ENCODE data around the gene GRID2. TPM values are rescaled to one million over a fixed set of nuclear protein-coding genes. Genes with fewer than 3 reads are reported as not detected.
"Not testable (repeated sequence)": the region's sequence is repeated elsewhere in the genome, so short reads cannot be mapped to it uniquely, and the experiment has no call there.

The GRID2 gene
- total RNA-seq, 1 donor from 2014 or later: not detected

DNA sequence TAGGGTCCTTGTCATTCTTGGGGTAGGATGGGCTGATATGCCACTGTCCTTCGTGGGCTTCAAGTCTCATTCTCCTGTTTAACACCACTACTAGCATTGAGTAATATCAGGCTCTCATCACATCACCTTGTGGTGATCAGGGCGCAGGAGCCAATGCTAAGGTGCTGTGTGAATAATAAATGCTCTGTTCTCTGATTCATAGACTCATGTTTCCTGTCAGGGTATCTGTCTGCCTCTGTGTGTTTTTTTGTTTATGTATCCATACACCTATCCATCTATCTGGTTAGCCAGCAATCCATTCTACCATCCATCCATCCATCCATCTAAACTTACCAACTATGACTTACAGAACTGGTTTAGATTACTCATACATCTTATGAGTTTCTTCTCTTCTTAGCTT lies 999.7 kb downstream of the GRID2 start:
- no peak for DNase-seq (ENCODE audit: low read depth in 2 of 2)

DNA sequence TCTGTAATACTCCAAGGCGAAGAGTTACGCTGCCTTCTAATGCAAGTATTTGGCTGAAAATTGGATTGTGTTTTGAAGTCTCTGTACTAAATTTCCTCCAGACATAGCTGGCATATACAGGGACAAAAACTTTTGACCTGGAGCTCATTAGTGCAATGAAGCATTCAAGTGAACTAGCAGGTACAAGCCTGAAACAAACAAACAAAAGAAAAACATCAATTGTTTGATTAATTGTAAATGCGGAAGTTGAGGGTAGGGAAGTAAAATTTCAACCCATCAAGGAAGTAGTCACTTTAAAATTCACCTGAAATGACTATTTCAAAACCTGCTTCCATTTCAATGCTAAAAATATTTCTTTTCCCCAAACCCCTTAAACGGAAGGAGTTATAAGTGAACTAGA lies 1008.5 kb downstream of the GRID2 start:
- DNase-seq (ENCODE audit: low read depth in 2 of 2): no peak

DNA sequence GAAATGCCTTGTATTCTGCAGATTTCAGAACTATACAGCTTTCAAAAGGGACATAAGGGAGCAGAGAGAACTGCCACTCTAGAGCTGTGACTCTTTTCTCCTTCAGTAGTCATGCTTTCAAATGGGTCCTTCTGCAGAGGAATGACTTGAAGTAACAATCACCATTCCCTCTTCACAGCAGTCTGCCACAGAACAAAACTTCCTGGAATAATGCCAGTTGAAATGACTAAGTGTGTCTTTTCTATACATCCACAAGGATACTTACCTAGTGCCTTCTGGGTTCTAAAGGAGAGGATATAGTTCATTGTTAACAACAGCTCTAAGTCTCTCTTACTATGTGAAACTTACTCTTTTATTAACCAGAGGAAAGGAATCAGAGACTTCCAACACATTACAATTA lies 1009.4 kb downstream of the GRID2 start:
- no peak for DNase-seq (ENCODE audit: low read depth in 2 of 2)

DNA sequence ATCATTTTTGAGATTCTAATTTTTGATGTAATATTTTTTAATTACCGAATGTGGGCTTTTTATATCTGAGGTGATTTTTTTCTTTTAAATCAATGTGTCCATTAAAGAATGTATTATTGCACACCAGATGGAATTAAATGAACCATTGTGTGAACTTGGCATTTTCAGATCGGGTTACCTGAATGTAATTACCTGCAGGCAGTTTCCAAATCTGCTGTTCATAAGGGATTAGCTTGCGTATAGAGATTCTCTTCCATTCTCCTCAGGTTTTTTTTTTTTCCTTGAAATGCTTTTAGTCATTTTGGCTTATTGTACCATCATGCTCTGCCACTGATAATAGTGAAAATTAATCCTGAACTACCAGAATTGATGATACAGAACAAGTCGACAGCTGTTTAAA lies 1013.3 kb downstream of the GRID2 start:
- DNase-seq (ENCODE audit: low read depth in 2 of 2): no peak

DNA sequence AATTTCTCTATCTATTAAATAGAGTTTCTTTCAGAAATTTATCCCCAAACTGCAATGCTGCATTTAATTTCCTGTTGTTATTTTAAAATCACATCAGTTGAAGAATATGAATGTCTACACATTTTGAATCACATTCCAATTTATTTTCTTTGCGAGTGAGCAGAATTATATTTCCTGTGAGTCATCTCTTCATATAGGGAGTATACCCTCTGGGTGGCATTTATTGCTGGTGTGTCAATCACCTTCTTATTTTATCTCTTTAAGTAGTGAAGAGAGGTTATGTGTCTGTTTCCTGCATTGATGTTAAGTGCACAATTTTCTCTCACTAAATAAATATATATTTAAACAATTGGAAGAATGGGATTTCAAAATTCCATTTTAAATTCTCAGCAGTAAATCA lies 1013.8 kb downstream of the GRID2 start:
- no peak for DNase-seq (ENCODE audit: low read depth in 2 of 2)

DNA sequence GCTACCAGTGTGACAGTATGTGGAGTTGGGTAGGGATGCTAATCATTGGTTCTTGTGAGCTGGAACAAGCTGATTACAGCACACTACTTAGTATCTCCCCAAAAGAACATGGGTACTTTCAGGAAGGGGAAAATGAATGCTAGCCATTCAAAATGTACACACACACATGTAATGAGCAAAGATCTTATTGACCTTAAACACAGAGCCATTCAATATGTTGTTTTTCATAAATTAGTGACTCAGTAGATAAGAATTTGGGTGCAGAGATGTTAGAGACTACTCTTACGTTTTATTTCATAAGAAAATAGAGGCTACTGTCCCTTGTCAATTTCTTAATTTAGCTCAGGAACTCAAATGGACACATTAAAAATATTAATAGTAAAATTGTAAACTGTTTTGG lies 1015.3 kb downstream of the GRID2 start:
- no peak for DNase-seq (ENCODE audit: low read depth in 2 of 2)

DNA sequence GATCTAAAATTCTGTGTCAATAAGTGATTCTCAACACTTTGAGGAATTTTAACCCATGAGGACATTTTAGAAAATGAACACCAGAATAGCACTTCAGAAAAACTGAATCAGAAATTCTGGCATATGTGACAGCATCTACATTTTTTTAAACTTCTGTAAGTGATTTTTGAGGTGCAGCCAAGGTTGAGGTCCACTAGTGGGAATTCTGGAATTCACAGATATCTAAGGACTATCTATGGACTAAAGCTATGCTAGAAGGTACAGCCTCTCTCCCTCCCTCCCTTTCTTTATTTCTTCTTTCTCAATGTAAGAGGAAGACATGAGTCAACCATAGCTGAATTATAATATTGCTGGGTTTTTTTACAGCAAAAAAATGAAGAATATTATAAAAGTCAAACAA lies 1016.6 kb downstream of the GRID2 start:
- DNase-seq (ENCODE audit: low read depth in 2 of 2): no peak

DNA sequence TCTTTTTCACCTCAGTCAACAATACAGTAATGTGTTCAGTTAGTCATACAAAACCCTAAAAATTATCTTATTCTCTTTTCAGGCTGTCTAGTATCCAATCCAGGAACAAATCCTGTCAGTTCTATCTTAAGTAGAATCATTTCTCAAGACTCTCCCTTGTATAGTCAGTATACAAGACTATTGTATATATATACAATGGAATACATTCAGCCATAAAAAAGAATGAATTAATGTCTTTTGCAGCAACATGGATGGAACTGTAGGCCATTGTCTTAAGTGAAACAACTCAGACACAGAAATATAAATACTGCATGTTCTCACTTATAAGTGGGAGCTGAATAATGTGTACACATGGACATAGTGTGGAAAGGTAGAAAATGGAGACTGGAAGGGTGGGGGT lies 1023.6 kb downstream of the GRID2 start:
- no peak for DNase-seq (ENCODE audit: low read depth in 2 of 2)

DNA sequence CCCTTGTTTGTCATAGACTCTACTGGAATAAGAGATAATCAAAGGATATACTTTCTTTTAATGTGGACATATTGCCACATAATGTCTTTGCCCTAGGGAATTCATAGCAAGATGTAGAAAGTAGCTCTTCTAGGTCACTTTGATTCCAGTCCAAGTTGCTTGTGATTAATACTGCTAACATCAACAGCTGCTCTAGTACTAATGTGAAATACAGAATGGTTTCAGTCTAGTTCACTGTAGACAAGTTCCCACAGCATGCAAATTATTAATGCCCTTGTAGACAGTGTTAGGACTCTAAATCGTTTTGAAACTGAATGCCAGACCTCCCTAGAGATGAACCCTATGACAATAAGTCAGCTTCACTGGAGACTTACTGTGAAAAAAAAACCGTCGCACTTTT lies 1030.2 kb downstream of the GRID2 start:
- DNase-seq (ENCODE audit: low read depth in 2 of 2): no peak

DNA sequence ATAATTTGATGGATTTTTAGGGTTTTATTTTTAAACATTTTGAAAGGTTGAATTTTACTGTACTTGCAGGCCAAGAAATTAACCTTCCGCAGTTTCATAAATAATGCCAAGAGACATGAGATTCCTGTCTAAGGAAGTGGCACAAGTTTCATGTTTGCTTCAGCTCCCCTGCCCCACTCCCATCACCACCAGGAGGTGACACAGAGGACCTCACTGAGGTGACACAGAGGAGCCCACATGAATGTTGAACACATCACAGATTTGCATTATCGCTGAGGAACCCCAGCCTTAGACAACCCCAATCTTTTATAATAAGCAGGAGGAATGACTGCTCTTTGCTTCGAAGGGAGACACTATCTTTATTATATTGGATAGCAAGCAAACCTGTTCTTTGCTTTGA lies 1033.4 kb downstream of the GRID2 start:
- DNase-seq (ENCODE audit: low read depth in 2 of 2): no peak

DNA sequence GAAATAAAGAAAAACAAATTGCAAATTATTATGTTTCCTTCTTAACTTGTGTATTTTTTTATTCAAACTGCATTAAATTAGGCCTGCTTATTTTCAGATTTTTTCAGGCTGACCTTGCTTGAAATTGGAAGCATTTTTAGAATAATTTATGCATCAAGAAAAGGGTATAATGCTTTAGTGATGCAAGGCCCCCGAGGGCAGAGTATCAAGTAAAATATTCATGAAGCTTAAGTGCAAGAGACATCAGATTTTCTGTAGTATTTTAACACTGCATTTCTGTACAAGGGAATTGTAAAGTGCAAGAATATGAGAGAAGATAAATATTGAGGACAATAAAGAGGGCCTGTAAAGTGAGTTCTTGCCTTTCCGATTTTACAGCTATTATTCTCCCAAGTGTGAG lies 1039.0 kb downstream of the GRID2 start:
- no peak for DNase-seq (ENCODE audit: low read depth in 2 of 2)

DNA sequence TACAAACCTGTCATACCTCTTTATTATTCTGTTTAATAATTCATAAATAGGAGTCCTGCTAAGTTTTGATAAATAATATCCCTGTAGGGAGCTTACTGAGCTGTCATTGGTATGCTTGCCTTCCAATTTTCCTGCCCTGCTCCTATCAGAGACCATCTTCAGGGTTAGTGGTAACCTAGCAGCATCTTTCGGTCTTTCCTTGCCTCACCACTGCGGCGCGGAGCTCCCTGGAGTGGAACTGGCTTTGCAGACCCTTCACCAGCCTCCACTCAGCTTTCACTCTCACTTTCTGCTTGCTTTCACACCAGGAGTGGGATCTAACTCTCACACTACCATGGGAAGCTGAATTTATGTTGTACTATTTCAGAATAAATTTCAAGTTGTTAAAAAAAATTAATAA lies 1043.1 kb downstream of the GRID2 start:
- no peak for DNase-seq (ENCODE audit: low read depth in 2 of 2)

DNA sequence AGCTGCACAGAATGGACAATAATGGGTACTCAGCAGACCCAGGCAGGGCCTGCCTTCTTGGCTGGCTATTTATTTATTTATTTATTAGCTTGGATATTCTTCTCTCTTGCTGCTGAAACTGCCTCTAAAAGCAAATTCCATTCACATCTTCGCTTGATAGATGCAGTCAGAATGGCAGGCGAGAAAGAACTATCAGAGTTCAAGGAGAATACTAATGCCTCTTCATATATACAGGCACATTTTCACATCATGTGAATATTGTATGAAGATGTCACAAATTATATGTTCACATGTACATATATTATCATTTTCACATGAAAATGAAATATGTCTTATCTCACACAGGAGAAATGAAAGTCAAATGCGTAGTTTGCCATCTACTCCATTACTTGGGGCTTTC lies 1045.1 kb downstream of the GRID2 start:
- DNase-seq (ENCODE audit: low read depth in 2 of 2): no peak

DNA sequence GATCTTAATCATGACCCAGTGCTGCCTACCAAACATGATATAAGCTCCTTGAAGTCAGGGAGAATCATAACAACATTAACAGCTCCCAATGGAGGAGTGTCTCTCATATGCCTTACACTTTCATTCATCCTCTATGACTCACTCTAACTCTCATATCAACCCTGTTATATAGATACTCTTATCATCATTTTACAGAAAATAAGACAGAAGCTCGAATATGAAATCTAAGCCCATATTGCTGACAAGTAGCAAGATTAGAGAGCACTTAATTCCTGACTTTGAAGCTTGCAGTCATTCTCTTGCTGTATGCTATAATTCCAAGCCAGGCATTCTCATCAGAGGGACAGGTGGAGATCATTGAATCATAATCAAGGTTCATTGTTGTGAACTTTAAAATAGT lies 1048.1 kb downstream of the GRID2 start:
- no peak for DNase-seq (ENCODE audit: low read depth in 2 of 2)

DNA sequence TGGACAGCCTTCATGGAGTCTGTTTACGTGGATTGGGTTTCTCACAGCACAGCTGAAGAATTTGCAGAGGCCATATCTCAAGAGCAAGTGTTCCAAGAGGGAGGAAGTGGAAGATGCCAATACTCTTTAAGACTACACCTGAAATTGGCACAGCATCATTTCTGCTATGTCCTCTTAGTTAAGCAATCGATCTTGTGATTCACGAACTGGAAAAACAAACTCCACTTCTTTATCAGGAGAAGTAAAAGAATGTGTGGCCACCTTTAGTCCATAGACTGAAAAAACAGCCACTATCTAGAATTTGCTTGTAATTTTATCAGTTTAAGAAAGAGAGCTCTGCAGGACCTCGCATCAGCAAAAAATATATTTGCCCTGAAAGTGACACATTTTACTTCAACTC lies 1051.6 kb downstream of the GRID2 start:
- no peak for DNase-seq (ENCODE audit: low read depth in 2 of 2)

DNA sequence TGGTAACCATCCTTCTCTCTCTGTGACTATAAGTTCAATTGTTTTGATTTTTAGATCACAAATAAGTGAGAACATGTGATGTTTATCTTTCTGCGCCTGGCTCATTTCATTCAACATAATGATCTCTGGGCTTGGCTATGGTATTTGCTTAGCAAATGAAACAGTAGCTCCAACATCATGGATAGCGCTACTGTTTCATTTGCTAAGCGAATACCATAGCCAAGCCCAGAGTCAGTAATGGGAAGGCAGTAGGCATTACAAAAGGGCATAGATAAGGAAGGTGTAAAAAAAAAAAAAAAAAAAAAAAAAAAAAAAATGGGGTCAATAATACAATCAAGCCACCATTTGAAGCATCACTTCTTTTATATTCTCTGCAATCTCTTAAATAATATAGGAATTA lies 1055.8 kb downstream of the GRID2 start:
- DNase-seq (ENCODE audit: low read depth in 2 of 2): no peak

DNA sequence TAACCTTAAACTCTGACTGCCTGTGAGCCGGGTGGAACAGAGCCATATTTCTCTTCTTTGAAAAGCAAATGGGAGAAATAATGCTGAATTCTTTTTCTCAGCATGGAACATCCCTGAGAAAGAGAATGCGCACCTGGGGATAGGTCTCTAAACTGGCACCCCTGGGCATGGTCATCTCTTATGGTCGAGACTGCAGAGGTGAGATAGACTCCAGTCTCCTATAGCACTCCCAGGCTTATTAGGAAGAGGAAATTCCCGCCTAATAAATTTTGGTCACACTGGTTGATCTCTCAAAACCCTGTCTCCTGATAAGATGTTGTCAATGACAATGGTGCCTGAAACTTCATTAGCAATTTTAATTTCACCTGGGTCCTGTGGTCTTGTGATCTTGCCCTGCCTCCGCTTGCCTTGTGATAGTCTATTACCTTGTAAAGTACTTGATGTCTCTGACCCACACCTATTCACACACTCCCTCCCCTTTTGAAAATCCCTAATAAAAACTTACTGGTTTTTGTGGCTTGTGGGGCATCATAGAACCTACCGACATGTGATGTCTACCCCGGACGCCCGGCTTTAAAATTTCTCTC lies 1062.5 kb downstream of the GRID2 start:
- DNase-seq (ENCODE audit: low read depth in 2 of 2): not testable (repeated sequence)

DNA sequence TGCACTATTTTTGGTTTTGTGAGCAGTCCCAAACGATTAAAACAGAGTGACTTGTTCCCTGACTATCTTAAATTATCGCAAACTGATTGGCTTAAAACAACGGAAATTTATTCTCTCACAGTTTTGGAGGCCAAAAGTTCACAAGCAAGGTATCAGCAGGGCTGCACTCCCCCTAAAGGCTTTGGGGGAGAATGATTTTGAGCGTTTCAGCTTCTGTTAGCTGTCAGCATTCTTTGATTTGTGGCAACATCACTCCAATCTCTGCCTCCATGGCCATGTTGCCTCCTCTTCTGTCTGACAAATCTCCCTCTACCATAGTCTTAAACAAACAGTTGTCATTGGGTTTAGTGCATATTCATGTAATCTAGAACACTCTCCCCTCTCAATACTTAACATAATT lies 1065.2 kb downstream of the GRID2 start:
- DNase-seq (ENCODE audit: low read depth in 2 of 2): no peak

DNA sequence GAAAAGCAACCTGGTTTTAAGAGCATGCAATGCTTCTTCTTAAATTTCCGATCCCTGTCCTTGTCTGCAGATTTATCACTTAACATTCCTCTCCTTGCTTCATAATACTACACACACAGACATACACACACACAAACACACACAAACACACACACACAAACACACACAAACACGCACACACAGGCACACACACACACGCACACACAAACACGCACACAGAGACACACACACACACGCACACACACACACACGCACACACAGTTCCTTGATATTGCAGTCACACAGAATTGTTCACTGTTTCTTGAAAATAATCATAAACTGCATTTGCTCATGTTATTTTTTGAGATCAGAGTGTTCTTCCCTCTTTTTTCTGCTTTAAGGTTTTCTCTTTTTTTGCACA lies 1066.5 kb downstream of the GRID2 start:
- no peak for DNase-seq (ENCODE audit: low read depth in 2 of 2)

DNA sequence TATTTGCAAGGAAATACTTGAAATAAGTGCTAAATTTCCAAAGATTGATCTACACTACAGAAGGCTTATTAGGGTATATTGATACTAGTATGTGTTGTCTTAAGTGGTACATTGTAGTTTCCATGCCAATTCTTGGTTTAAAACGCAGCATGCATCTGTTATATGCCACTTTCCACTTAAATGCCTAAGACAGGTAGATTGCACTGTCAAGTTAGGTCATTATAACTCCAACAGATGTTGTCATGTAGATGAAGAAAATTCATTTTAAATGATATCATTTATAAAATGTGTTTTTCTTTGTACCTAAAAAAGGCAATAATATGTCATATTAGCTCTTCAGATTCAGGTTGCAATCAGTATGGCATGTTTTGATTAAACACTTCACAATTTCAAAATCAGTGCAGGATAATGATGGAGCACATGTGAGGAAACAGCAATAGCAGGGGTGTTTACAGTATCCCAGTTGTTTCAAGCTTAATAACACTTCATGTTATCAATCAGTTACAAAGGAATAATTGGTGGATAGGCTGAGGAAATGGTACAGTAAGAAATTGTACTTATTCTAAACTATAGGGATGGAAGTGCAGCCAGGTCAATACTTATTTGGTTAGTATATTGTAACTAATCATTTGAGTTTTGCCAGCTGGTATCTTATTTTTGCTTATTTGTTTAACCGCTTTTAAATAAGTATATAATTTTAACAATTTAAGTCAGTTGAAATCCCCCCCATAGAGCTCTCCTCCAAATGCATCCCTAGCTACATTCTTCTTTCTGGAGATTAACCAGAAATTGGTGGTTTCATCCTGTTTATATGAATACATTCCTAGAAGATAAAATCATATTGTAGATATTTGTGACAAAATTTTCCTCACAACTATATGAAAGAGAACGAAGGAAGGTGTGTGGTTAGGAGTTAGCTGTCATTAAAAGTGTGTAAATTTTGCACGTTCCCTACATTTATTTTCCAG lies 1070.4 kb downstream of the GRID2 start:
- DNase-seq (ENCODE audit: low read depth in 2 of 2): no peak

DNA sequence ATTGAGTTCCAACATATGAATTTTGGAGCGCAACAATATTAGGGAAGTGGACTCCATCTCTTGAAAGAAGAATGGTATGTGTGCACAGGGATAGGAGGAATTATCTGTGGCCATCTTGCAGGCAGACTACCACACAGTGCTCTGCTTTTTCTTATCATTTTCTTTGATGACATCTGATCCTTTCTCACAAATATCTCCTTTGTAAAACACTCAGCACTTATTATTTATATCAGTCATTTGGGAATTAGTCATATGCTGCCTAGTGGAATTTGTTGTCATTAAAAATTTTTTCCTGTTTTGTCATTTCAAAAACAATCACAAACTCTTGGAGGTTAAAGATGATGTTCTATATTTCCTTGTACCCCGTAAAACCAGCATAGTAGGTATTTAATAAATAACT lies 1080.5 kb downstream of the GRID2 start:
- no peak for DNase-seq (ENCODE audit: low read depth in 2 of 2)

DNA sequence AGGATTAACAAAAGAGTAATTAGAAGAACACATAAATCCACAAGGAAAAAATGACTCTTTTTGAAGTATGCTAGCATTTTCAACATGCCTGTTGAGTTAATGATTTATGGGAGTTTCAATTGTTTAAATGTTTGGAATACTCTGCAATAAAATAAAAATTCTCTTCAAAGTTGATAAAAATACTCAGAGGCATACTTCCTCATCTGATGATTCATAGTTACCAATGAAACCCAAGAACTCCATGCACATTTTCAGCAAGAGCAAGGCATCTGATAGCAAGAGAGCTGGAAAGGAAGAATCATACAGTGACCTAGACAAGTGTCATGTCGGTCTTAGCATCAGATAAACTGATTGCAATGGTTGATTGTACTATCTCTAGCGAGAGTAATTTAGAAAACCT lies 1081.1 kb downstream of the GRID2 start:
- DNase-seq (ENCODE audit: low read depth in 2 of 2): no peak

DNA sequence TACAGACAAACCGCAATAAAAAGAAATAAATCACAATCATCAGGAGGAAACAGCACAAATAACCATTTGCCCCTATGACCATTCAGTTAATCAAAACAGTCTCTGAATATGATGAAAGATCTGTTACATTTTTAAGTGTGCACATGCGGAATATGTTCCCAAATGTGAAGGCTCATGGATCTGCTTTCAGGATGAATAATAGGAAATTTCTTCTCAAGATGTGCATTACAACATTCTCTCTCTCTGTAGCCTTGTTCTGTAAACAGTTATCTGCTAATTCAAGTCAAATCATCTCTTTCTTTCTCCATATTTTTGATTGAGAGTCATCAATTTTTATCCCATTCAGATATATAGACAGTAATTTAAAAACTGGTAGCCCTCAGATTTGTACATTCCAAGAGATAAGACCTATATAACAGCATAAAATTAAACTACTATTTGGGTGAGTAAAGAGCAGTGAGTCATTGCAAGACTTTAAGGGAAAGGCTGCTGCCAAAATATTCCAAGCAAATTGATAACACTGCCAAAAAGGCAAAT lies 1090.8 kb downstream of the GRID2 start:
- no peak for DNase-seq (ENCODE audit: low read depth in 2 of 2)
